K562 (cell line): ENCODE results near the gene CEP120. TPM values are rescaled to one million over a fixed set of nuclear protein-coding genes. Genes with fewer than 3 reads are reported as not detected.

Experiments
- ATAC-seq: fragments of 200-7000 bp; cut with Tn5 transposase; 3 replicates; pipeline ENCODE4 v1.9.1; 2020; ENCODE audit warnings: moderate library complexity
- BruUV-seq: library from RNA; stranded (reverse); fragments of 400-500 nt; replicated peaks from 2 replicates; lab custom pipeline; 2021; lab: Mats Ljungman, UMichigan
- CTCF ChIA-PET: fragments of 300-600 bp; formaldehyde crosslinking; extraction: SDS; loops from one replicate; lab custom pipeline; 2021; ENCODE audit warnings: low intra/inter-chr PET ratio; lab: Yijun Ruan, JAX
- POLR2A ChIA-PET: fragments of 300-600, 350-650 bp; sonication (Branson Sonifier 250); formaldehyde crosslinking; extraction: SDS; loops from one replicate; lab custom pipeline; 2021; ENCODE audit warnings: antibody characterized with exemption, inconsistent platforms; lab: Yijun Ruan, JAX
- DNase-seq, 4 experiments: peaks; one replicate each; pipeline versions ENCODE4 v3.0.0 to v3.0.0-alpha.2; 2011 to 2018; ENCODE audit warnings: low spot score in 3 of 4, mixed read lengths in 3 of 4; ENCODE audit errors: extremely low read depth in 1 of 4
- FAIRE-seq: peaks from 2 replicates; lab custom pipeline; 2011; peaks lifted over from hg19 to GRCh38; lab: Jason Lieb, UNC
- H2AFZ ChIP-seq: 2 replicates; pipeline ENCODE4 v1.6.0; 2011; ENCODE audit warnings: low read depth, low read length, control low read depth, inconsistent platforms
- H3K27ac ChIP-seq: fragments of 200-600 bp; 3 replicates; pipeline ENCODE4 v1.8.0; 2011; ENCODE audit warnings: low read depth, mild to moderate bottlenecking, control low read depth, inconsistent platforms, low read length, moderate library complexity, mixed read lengths; ENCODE audit errors: extremely low read depth
- H3K27me3 ChIP-seq, 2 experiments: fragments of 300-600 bp in 1 of 2; 2 replicates in 1 of 2; 3 replicates in 1 of 2; pipeline versions ENCODE4 v1.6.0 to v1.8.0; 2011; ENCODE audit warnings: inconsistent platforms in 2 of 2, low read length in 2 of 2, mild to moderate bottlenecking in 1 of 2, mixed read lengths in 1 of 2, moderate library complexity in 1 of 2; ENCODE audit not compliant: control insufficient read depth in 2 of 2, insufficient read depth in 2 of 2
- H3K36me3 ChIP-seq: fragments of 300-600 bp; 3 replicates; pipeline ENCODE4 v1.8.0; 2011; ENCODE audit warnings: mild to moderate bottlenecking, low read length, inconsistent platforms; ENCODE audit not compliant: control insufficient read depth, insufficient read depth
- H3K4me1 ChIP-seq, 2 experiments: fragments of 200-600 bp in 1 of 2; replicated peaks in 1 of 2; 2 replicates in 1 of 2; 3 replicates in 1 of 2; pipeline versions ENCODE4 v1.5.1 to v1.8.0; 2011; ENCODE audit warnings: inconsistent platforms in 2 of 2, low read length in 2 of 2, mild to moderate bottlenecking in 1 of 2, mixed read lengths in 1 of 2, moderate library complexity in 1 of 2; ENCODE audit not compliant: control insufficient read depth in 2 of 2, insufficient read depth in 2 of 2
- H3K4me2 ChIP-seq: 2 replicates; pipeline ENCODE4 v1.6.1; 2011; ENCODE audit warnings: low read length, control low read depth, inconsistent platforms, mixed read lengths; ENCODE audit not compliant: insufficient read depth
- H3K4me3 ChIP-seq: fragments of 200-600 bp; sonication (generic), shearing (Covaris generic); 2 replicates; pipeline ENCODE4 v1.5.1; 2016; ENCODE audit warnings: control low read depth, inconsistent platforms
- H3K79me2 ChIP-seq: fragments of 200-600 bp; 3 replicates; pipeline ENCODE4 v1.8.0; 2011; ENCODE audit warnings: low read length, inconsistent platforms; ENCODE audit not compliant: control insufficient read depth, insufficient read depth
- H3K9ac ChIP-seq, 2 experiments: 2 replicates each; pipeline versions ENCODE4 v1.6.0 to v1.6.1; 2011; ENCODE audit warnings: low read depth in 2 of 2, low read length in 2 of 2, control low read depth in 1 of 2, inconsistent platforms in 1 of 2, mild to moderate bottlenecking in 1 of 2, mixed read lengths in 1 of 2; ENCODE audit not compliant: insufficient read depth in 1 of 2
- H3K9me1 ChIP-seq: one replicate; pipeline ENCODE4 v1.6.0; 2011; ENCODE audit warnings: inconsistent platforms, mild to moderate bottlenecking, low read length, moderate library complexity; ENCODE audit not compliant: control insufficient read depth, insufficient read depth
- H3K9me3 ChIP-seq: replicated peaks from 2 replicates; pipeline ENCODE4 v1.5.1; 2011; ENCODE audit warnings: low read depth, low read length, inconsistent platforms; ENCODE audit not compliant: control insufficient read depth, insufficient read depth
- H4K20me1 ChIP-seq: replicated peaks from 2 replicates; pipeline ENCODE4 v1.6.1; 2011; ENCODE audit warnings: low read length, inconsistent platforms, mixed read lengths; ENCODE audit not compliant: control insufficient read depth, insufficient read depth
- CAMTA2 ChIP-seq: fragments of 250-450 bp; sonication (Bioruptor Pico); conservative IDR thresholded peaks from 2 replicates; pipeline ENCODE4 v1.5.1; 2022
- CBFA2T3 ChIP-seq: fragments of 450-650 bp; IDR thresholded peaks from 2 replicates; pipeline ENCODE4 v1.6.1; 2017
- DDX20 ChIP-seq: fragments of 450-650 bp; IDR thresholded peaks from 2 replicates; pipeline ENCODE4 v1.6.1; 2016; ENCODE audit warnings: missing genetic modification characterization, low read depth, mild to moderate bottlenecking, missing compliant biosample characterization, moderate library complexity
- JUN ChIP-seq, 2 experiments: sonication (generic) in 1 of 2; formaldehyde crosslinking in 1 of 2; IDR thresholded peaks; 2 replicates each; pipeline versions ENCODE4 v1.6.1 to v1.8.0; 2012 to 2022; ENCODE audit warnings: borderline replicate concordance in 2 of 2, mild to moderate bottlenecking in 2 of 2, improper control_type of control experiment in 1 of 2, low read depth in 1 of 2, low read length in 1 of 2, missing genetic modification reagents in 1 of 2
- NFXL1 ChIP-seq: fragments of 450-650 bp; formaldehyde crosslinking; IDR thresholded peaks from 2 replicates; pipeline ENCODE4 v1.4.0; 2021; ENCODE audit warnings: mild to moderate bottlenecking
- NR3C1 ChIP-seq: sonication (generic); formaldehyde crosslinking; IDR thresholded peaks from 2 replicates; pipeline ENCODE4 v1.8.1; 2022; ENCODE audit warnings: missing genetic modification reagents
- SAFB ChIP-seq: fragments of 200-400 bp; formaldehyde crosslinking; IDR thresholded peaks from 2 replicates; pipeline ENCODE4 v1.6.1; 2017; ENCODE audit warnings: low read depth, low read length, borderline replicate concordance
- SAP30 ChIP-seq: fragments of 200-600 bp; sonication (generic); IDR thresholded peaks from 2 replicates; pipeline ENCODE4 v1.6.1; 2012; ENCODE audit warnings: borderline replicate concordance, low read depth, mild to moderate bottlenecking, moderate library complexity, low read length, control low read depth, inconsistent platforms; ENCODE audit not compliant: insufficient read depth, poor library complexity, severe bottlenecking
- SIN3A ChIP-seq, 2 experiments: fragments of 150-350 bp in 1 of 2; IDR thresholded peaks; 2 replicates each; pipeline ENCODE4 v1.6.1; 2011 to 2016; ENCODE audit warnings: borderline replicate concordance in 2 of 2, low read depth in 2 of 2, low read length in 2 of 2, mild to moderate bottlenecking in 2 of 2, moderate library complexity in 2 of 2; ENCODE audit not compliant: control insufficient read depth in 1 of 2
- SMARCA4 ChIP-seq: fragments of 450-650 bp; IDR thresholded peaks from 2 replicates; pipeline ENCODE4 v1.6.1; 2016
- SNIP1 ChIP-seq: fragments of 450-650 bp; IDR thresholded peaks from 2 replicates; pipeline ENCODE4 v1.7.1; 2017; ENCODE audit warnings: low read depth, mild to moderate bottlenecking
- TAL1 ChIP-seq: fragments of 450-650 bp; IDR thresholded peaks from 2 replicates; pipeline ENCODE4 v1.6.1; 2016; ENCODE audit warnings: mild to moderate bottlenecking
- TCF3 ChIP-seq: sonication (generic); formaldehyde crosslinking; IDR thresholded peaks from 2 replicates; pipeline ENCODE4 v1.4.0; 2020; ENCODE audit warnings: mild to moderate bottlenecking, missing genetic modification reagents
- ZEB2 ChIP-seq: fragments of 450-650 bp; IDR thresholded peaks from 2 replicates; pipeline ENCODE4 v1.6.1; 2016
- ZNF212 ChIP-seq: fragments of 450-650 bp; formaldehyde crosslinking; IDR thresholded peaks from 2 replicates; pipeline ENCODE4 v1.4.0; 2020; ENCODE audit warnings: mild to moderate bottlenecking
- WGBS: fragments of 100-300 bp; shearing (Covaris generic); methylation state at CpG from one replicate; pipeline ENCODE4 v1.1.6; 2016; ENCODE audit warnings: low coverage, mixed read lengths; ENCODE audit not compliant: insufficient coverage; ENCODE audit errors: missing lambda C conversion rate; 5-methylcytosine and 5-hydroxymethylcytosine counted together
- in situ Hi-C: fragments of 300-500 bp; cut with MboI; formaldehyde crosslinking; loops from 4 replicates; pipeline ENCODE4 v1.15.0; 2018; ENCODE audit warnings: inconsistent platforms, mixed read lengths
- intact Hi-C: fragments of 100-400 bp; cut with micrococcal nuclease; formaldehyde crosslinking; loops from 2 replicates; pipeline ENCODE4 v1.14.2; 2022
- polyA plus RNA-seq, 8 experiments: library from polyadenylated mRNA; depleted of rRNA in 4 of 8; stranded (reverse) in 5 of 8; unstranded in 3 of 8; fragments of >200 nt; fragmentation: Nextera tagmentation in 2 of 8; fragmentation: Illumina TruSeq in 1 of 8; extraction: Ambion mirVana in 2 of 8; extraction: Trizol in 1 of 8; gene quantifications; 2 replicates each; pipeline versions ENCODE4 v1.2.1 to v1.2.3, GENCODE V29; 2011 to 2014; ENCODE audit warnings: inconsistent platforms in 1 of 8, missing spikeins in 1 of 8
- total RNA-seq, 7 experiments: library from RNA; depleted of rRNA in 6 of 7; stranded (reverse); fragments of >200 nt in 6 of 7; fragmentation: Illumina TruSeq in 2 of 7; extraction: Trizol in 2 of 7; gene quantifications; 2 replicates each; pipeline versions ENCODE4 v1.2.1 to v1.2.3, GENCODE V29; 2011 to 2021; ENCODE audit warnings: low replicate concordance in 1 of 7
- TF ChIP-seq, protein P1 (sequence below): fragments of 250-450 bp; sonication (Bioruptor Pico); IDR thresholded peaks from 2 replicates; pipeline ENCODE4 v1.5.0; 2020; ENCODE audit warnings: mild to moderate bottlenecking, borderline replicate concordance
- TF ChIP-seq, protein P2 (sequence below): fragments of 250-450 bp; sonication (Bioruptor Pico); IDR thresholded peaks from 2 replicates; pipeline ENCODE4 v1.8.0; 2022; ENCODE audit warnings: inconsistent platforms

CEP120 gene
- total and polyA plus RNA-seq, 9 of the 15 experiments (the other 6 are each of a cell fraction or from before 2014, with no cell fraction given), result 3.3 to 24.9 (median 14.4) TPM

DNA sequence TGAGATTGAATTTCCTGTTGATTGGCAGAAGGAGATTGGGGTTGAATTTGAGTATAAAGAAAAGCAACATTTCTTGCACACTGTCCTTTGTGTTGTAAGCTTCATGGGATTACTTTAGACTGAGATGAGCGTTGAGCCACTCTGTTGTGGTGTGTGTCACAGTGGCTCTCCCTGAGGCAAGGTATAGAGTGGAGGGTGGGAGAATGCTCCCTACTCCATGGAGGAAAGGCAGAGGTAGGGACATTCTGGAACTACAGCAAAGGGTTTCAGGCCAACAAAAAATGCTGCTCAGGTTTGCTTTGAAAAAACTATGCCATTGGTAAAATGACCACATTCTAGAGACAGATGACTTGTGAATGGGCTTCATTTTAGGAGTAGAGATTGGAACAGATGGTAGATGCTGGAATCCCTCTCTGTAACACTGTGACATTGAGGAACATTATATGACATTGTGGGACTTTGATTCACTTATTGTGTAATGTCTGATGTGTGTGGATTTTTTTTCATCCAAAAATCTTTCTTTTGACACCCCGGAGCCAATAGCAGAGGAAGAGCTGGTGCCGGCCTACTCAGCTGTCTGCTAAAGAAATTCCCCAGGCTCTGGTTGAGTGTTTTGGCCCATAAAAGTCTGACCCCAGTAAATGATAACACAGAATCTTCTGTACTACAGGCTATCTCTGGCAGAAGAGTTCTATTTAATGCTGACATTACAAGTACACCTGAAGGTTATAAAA, 6.2 kb upstream of the CEP120 start:
- ATAC-seq, result no peak; the same call in 2 of the 3 replicates
- no peaks in the 10 kb centered on the region for H3K9me3 ChIP-seq
- H3K9ac ChIP-seq, result no peak overlapping the region
- no peaks in the 10 kb centered on the region for H3K27me3 ChIP-seq
- intact Hi-C loops, result loop anchor here (10.0 kb wide), 1 partner anchor 185 kb away; no protein-coding TSS in a partner anchor
- FAIRE-seq, result no peak
- no peaks in the 10 kb centered on the region for H3K79me2 ChIP-seq
- no peak overlapping the region for H2AFZ ChIP-seq
- H3K36me3 ChIP-seq, result no peaks in the 10 kb centered on the region
- WGBS, result 50% methylated on average over 3 of the region's 3 CpGs
- TF ChIP-seq SAFB (no peak), NFXL1 (CRISPR knock-in tag) (no peak), SMARCA4 (no peak), SNIP1 (no peak), SAP30 (no peak), DDX20 (tag) (no peak), SIN3A (IDR thresholded peaks at IDR 0.05; ENCODE audit: borderline replicate concordance in 2 of 2, control insufficient read depth in 1 of 2, low read depth in 2 of 2, low read length in 2 of 2) (no peak), ZEB2 (no peak), TCF3 (CRISPR knock-in tag) (no peak), CBFA2T3 (no peak), NR3C1 (CRISPR knock-in tag) (no peak), ZNF212 (no peak), TAL1 (no peak), CAMTA2 (CRISPR knock-in tag) (no peak), JUN (IDR thresholded peaks at IDR 0.05; ENCODE audit: borderline replicate concordance, low read depth, low read length) (no peak), JUN (CRISPR knock-in tag; IDR thresholded peaks at IDR 0.05; ENCODE audit: borderline replicate concordance) (no peak)
- TF ChIP-seq, protein P1, sequence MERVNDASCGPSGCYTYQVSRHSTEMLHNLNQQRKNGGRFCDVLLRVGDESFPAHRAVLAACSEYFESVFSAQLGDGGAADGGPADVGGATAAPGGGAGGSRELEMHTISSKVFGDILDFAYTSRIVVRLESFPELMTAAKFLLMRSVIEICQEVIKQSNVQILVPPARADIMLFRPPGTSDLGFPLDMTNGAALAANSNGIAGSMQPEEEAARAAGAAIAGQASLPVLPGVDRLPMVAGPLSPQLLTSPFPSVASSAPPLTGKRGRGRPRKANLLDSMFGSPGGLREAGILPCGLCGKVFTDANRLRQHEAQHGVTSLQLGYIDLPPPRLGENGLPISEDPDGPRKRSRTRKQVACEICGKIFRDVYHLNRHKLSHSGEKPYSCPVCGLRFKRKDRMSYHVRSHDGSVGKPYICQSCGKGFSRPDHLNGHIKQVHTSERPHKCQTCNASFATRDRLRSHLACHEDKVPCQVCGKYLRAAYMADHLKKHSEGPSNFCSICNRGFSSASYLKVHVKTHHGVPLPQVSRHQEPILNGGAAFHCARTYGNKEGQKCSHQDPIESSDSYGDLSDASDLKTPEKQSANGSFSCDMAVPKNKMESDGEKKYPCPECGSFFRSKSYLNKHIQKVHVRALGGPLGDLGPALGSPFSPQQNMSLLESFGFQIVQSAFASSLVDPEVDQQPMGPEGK (CRISPR knock-in tag), result no peak
- TF ChIP-seq, protein P2, sequence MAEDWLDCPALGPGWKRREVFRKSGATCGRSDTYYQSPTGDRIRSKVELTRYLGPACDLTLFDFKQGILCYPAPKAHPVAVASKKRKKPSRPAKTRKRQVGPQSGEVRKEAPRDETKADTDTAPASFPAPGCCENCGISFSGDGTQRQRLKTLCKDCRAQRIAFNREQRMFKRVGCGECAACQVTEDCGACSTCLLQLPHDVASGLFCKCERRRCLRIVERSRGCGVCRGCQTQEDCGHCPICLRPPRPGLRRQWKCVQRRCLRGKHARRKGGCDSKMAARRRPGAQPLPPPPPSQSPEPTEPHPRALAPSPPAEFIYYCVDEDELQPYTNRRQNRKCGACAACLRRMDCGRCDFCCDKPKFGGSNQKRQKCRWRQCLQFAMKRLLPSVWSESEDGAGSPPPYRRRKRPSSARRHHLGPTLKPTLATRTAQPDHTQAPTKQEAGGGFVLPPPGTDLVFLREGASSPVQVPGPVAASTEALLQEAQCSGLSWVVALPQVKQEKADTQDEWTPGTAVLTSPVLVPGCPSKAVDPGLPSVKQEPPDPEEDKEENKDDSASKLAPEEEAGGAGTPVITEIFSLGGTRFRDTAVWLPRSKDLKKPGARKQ, result no peak
- H3K4me1 ChIP-seq, result no peaks in the 10 kb centered on the region
- ChIA-PET CTCF (no interaction called here), POLR2A (interaction anchor here (0.9 kb wide), 1 partner anchor 10 kb away, joined by 3 read pairs; no protein-coding TSS in a partner anchor)
- in situ Hi-C loops, result no loop called here
- H3K4me2 ChIP-seq, result no peak overlapping the region
- H3K9me1 ChIP-seq, result no peaks in the 10 kb centered on the region
- H3K4me3 ChIP-seq, result no peak overlapping the region
- no peaks in the 10 kb centered on the region for H4K20me1 ChIP-seq
- DNase-seq, result no peak
- no peak overlapping the region for H3K27ac ChIP-seq
- BruUV-seq, result no TSS peak
